ENCODE results near the gene RSPO4.

GRCh38 chr20:991850-992249 lies 10.3 kb downstream of the RSPO4 start:
- TF ChIP-seq POLR2A (IDR thresholded peaks at IDR 0.05; ENCODE audit: extremely low read depth, insufficient read length) (no peak), CTCF (IDR thresholded peaks at IDR 0.05; ENCODE audit: low read depth, low read length) (no peak)
